ENCODE results near the gene PDE9A.

DNA sequence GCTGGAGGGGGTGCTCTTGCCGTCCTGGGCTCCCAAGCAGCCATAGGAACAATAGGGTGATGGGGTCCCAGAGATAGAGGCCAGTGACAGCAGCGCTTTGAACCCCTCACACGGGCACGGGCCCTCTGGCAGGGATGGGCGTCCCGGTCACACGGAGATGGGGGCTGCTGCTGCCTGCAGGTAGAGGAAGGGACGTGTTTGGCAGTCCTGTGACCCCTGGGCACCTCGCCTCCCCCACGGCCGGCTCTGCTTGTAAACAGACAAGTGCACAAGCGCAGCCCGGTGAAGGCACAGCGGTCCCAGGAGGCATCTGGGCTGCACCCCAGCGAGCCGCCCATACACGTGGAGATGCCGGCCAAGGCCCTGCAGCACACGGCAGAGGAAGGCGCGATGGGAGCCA, 36.5 kb upstream of the PDE9A start:
- TF ChIP-seq POLR2AphosphoS5 (IDR thresholded peaks at IDR 0.05; ENCODE audit: low read depth, low read length) (no peak), POLR2A (IDR thresholded peaks at IDR 0.05; ENCODE audit: low read depth, low read length) (no peak)

All from GM12892 (cell line).